ENCODE results near the gene MAP2. TPM values are rescaled to one million over a fixed set of nuclear protein-coding genes. Genes with fewer than 3 reads are reported as not detected.

MAP2 gene
- total and polyA plus RNA-seq, 2 donors (not counting 1 experiment from before 2014, with no cell fraction given): 51.0 to 60.1 TPM

- Histone ChIP-seq H3K4me3 (replicated peaks in 1 of 4; ENCODE audit: control extremely low read depth in 1 of 4, insufficient read depth in 1 of 4, low read depth in 3 of 4, low read length in 4 of 4) (no peak overlapping the region), H3K79me2 (ENCODE audit: control insufficient read depth, insufficient read depth, low read length) (no peaks in the 10 kb centered on the region), H2AFZ (ENCODE audit: low read length) (no peak overlapping the region), H3K9ac (ENCODE audit: insufficient read depth, low read length) (no peak overlapping the region), H3K4me1 (ENCODE audit: control insufficient read depth, extremely low read depth, insufficient read depth, low read length) (peaks cover 3% of the 10 kb centered on the region), H3K9me3 (ENCODE audit: control insufficient read depth, insufficient read depth, low read depth, low read length) (no peaks in the 10 kb centered on the region), H3K36me3 (ENCODE audit: control insufficient read depth, insufficient read depth, low read length) (no peaks in the 10 kb centered on the region), H3K4me2 (ENCODE audit: extremely low read depth, insufficient read depth, low read length) (no peak overlapping the region), H3K27ac (ENCODE audit: insufficient read depth, low read length) (no peak overlapping the region), H4K20me1 (ENCODE audit: control insufficient read depth, extremely low read depth, insufficient read depth, low read length) (no peaks in the 10 kb centered on the region), H3K27me3 (ENCODE audit: control insufficient read depth, insufficient read depth, low read length) (no peaks in the 10 kb centered on the region)
- DNase-seq (ENCODE audit: low read depth in 2 of 2): peak in 1 of 2 donors; percentile 53
- no peak for TF ChIP-seq EZH2 (IDR thresholded peaks at IDR 0.05; ENCODE audit: low read length, missing control alignments)
- no peak for TF ChIP-seq CTCF (conservative IDR thresholded peaks at IDR 0.05 in 1 of 2, IDR thresholded peaks at IDR 0.05 in 1 of 2; ENCODE audit: low read depth in 1 of 2, low read length in 2 of 2)
Measured at GRCh38 chr2:209523041-209523740, 99.3 kb downstream of the MAP2 start.

DNA sequence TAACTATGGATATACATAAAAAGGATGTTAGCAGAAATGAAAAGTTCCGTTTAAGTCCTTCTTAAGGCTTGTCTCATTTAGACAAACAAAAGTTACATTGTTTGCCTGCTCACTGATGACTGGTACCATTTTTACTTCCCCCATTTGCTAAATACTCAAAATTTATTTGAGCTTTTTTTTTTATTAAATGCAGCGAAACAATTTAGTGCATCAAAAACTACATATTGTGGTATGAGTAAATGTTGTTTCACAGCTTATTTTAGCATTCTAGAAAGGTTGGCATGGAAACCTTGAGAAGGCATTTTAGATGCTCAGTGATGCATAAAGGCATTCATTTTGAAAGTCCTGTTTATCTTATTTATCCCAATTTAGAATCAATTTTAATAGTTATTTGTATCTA, 100.0 kb downstream of the MAP2 start:
- Histone ChIP-seq H3K9ac (ENCODE audit: insufficient read depth, low read length) (no peak overlapping the region), H4K20me1 (ENCODE audit: control insufficient read depth, extremely low read depth, insufficient read depth, low read length) (no peaks in the 10 kb centered on the region), H3K27ac (ENCODE audit: insufficient read depth, low read length) (no peak overlapping the region), H3K27me3 (ENCODE audit: control insufficient read depth, insufficient read depth, low read length) (no peaks in the 10 kb centered on the region), H2AFZ (ENCODE audit: low read length) (no peak overlapping the region), H3K4me2 (ENCODE audit: extremely low read depth, insufficient read depth, low read length) (no peak overlapping the region), H3K36me3 (ENCODE audit: control insufficient read depth, insufficient read depth, low read length) (no peaks in the 10 kb centered on the region), H3K9me3 (ENCODE audit: control insufficient read depth, insufficient read depth, low read depth, low read length) (no peaks in the 10 kb centered on the region), H3K4me1 (ENCODE audit: control insufficient read depth, extremely low read depth, insufficient read depth, low read length) (peaks cover 3% of the 10 kb centered on the region), H3K79me2 (ENCODE audit: control insufficient read depth, insufficient read depth, low read length) (no peaks in the 10 kb centered on the region), H3K4me3 (replicated peaks in 1 of 4; ENCODE audit: control extremely low read depth in 1 of 4, insufficient read depth in 1 of 4, low read depth in 3 of 4, low read length in 4 of 4) (no peak overlapping the region)
- peak in 1 of 2 donors; percentile 54 for DNase-seq (ENCODE audit: low read depth in 2 of 2)
- no peak for TF ChIP-seq EZH2 (IDR thresholded peaks at IDR 0.05; ENCODE audit: low read length, missing control alignments)
- TF ChIP-seq CTCF (conservative IDR thresholded peaks at IDR 0.05 in 1 of 2, IDR thresholded peaks at IDR 0.05 in 1 of 2; ENCODE audit: low read depth in 1 of 2, low read length in 2 of 2): no peak

- Histone ChIP-seq H3K9ac (ENCODE audit: insufficient read depth, low read length) (no peak overlapping the region), H3K4me1 (ENCODE audit: control insufficient read depth, extremely low read depth, insufficient read depth, low read length) (peaks cover 3% of the 10 kb centered on the region), H3K9me3 (ENCODE audit: control insufficient read depth, insufficient read depth, low read depth, low read length) (no peaks in the 10 kb centered on the region), H2AFZ (ENCODE audit: low read length) (no peak overlapping the region), H3K79me2 (ENCODE audit: control insufficient read depth, insufficient read depth, low read length) (no peaks in the 10 kb centered on the region), H3K27ac (ENCODE audit: insufficient read depth, low read length) (peak overlapping the region; percentile 65), H4K20me1 (ENCODE audit: control insufficient read depth, extremely low read depth, insufficient read depth, low read length) (no peaks in the 10 kb centered on the region), H3K27me3 (ENCODE audit: control insufficient read depth, insufficient read depth, low read length) (no peaks in the 10 kb centered on the region), H3K36me3 (ENCODE audit: control insufficient read depth, insufficient read depth, low read length) (no peaks in the 10 kb centered on the region), H3K4me3 (replicated peaks in 1 of 4; ENCODE audit: control extremely low read depth in 1 of 4, insufficient read depth in 1 of 4, low read depth in 3 of 4, low read length in 4 of 4) (no peak overlapping the region), H3K4me2 (ENCODE audit: extremely low read depth, insufficient read depth, low read length) (peak overlapping the region; percentile 54)
- DNase-seq (ENCODE audit: low read depth in 2 of 2): peak in 1 of 2 donors; percentile 36
- TF ChIP-seq CTCF (conservative IDR thresholded peaks at IDR 0.05 in 1 of 2, IDR thresholded peaks at IDR 0.05 in 1 of 2; ENCODE audit: low read depth in 1 of 2, low read length in 2 of 2) (no peak), EZH2 (IDR thresholded peaks at IDR 0.05; ENCODE audit: low read length, missing control alignments) (no peak)
Measured at GRCh38 chr2:209525331-209525730, 101.5 kb downstream of the MAP2 start.
